22Rv1 (cell line): ENCODE measurements around the gene ASCL1.

Experiments
- H3K27ac ChIP-seq: fragments of 450-650 bp; 2 replicates; pipeline ENCODE4 v1.5.1; 2017
- CTCF ChIP-seq: fragments of 450-650 bp; IDR thresholded peaks from 2 replicates; pipeline ENCODE4 v1.5.1; 2017; ENCODE audit warnings: mild to moderate bottlenecking
- ZFX ChIP-seq: fragments of 450-650 bp; IDR thresholded peaks from 2 replicates; pipeline ENCODE4 v1.6.1; 2017; ENCODE audit warnings: antibody characterized with exemption, borderline replicate concordance

Gene ASCL1

GRCh38 chr12:102959391-102959790, 1.9 kb downstream of the ASCL1 start:
- H3K27ac ChIP-seq, result no peak overlapping the region
- no peak for TF ChIP-seq CTCF
- TF ChIP-seq ZFX, result no peak

GRCh38 chr12:102960766-102961465, 3.4 kb downstream of the ASCL1 start:
- H3K27ac ChIP-seq, result no peak overlapping the region
- TF ChIP-seq ZFX, result no peak
- no peak for TF ChIP-seq CTCF

GRCh38 chr12:102961466-102961855, 4.0 kb downstream of the ASCL1 start:
- H3K27ac ChIP-seq, result no peak overlapping the region
- TF ChIP-seq ZFX, result no peak
- TF ChIP-seq CTCF, result no peak

GRCh38 chr12:102962532-102962931, 5.1 kb downstream of the ASCL1 start:
- TF ChIP-seq ZFX (no peak), CTCF (no peak)
- H3K27ac ChIP-seq, result no peak overlapping the region

GRCh38 chr12:102962986-102963385, 5.5 kb downstream of the ASCL1 start:
- no peak overlapping the region for H3K27ac ChIP-seq

GRCh38 chr12:102963796-102964195, 6.3 kb downstream of the ASCL1 start:
- no peak for TF ChIP-seq ZFX
- TF ChIP-seq CTCF, result no peak
- no peak overlapping the region for H3K27ac ChIP-seq

More at GRCh38 chr12:102962986-102963385, 5.5 kb downstream of the ASCL1 start:
- TF ChIP-seq CTCF (no peak), ZFX (no peak)

GRCh38 chr12:102964872-102965271, 7.4 kb downstream of the ASCL1 start:
- TF ChIP-seq CTCF (no peak), ZFX (no peak)
- H3K27ac ChIP-seq, result no peak overlapping the region
